GM12873 (cell line): ENCODE results near the gene IL17REL.

Experiments used
- CTCF ChIP-seq: IDR thresholded peaks from 2 replicates; pipeline ENCODE4 v1.5.1; 2012; ENCODE audit warnings: low read depth, mild to moderate bottlenecking, moderate library complexity, low read length, control low read depth; ENCODE audit not compliant: insufficient read depth; ENCODE audit errors: missing control alignments

Gene IL17REL

GRCh38 chr22:50016988-50017700 lies 4.6 kb upstream of the IL17REL start:
- no peak for TF ChIP-seq CTCF

GRCh38 chr22:50016308-50016987 lies 3.9 kb upstream of the IL17REL start:
- no peak for TF ChIP-seq CTCF

GRCh38 chr22:50015451-50016307 lies 3.1 kb upstream of the IL17REL start:
- TF ChIP-seq CTCF, result no peak

GRCh38 chr22:50014655-50015401 lies 2.3 kb upstream of the IL17REL start:
- no peak for TF ChIP-seq CTCF

GRCh38 chr22:50014053-50014501 lies 1.5 kb upstream of the IL17REL start:
- no peak for TF ChIP-seq CTCF

GRCh38 chr22:50011447-50012210 lies 936 bp downstream of the IL17REL start:
- no peak for TF ChIP-seq CTCF
